ENCODE results near the gene COG5. TPM values are rescaled to one million over a fixed set of nuclear protein-coding genes. Genes with fewer than 3 reads are reported as not detected.

The COG5 gene
- polyA plus RNA-seq, 3 donors = 12.7 to 29.0 (median 28.1) TPM

GRCh38 chr7:107274506-107274905 lies 289.2 kb downstream of the COG5 start:
- Histone ChIP-seq H3K27me3 (ENCODE audit: control insufficient read depth in 2 of 2, insufficient read depth in 2 of 2, low read length in 2 of 2) (no peaks in the 10 kb centered on the region), H3K79me2 (ENCODE audit: insufficient read depth, low read length) (no peaks in the 10 kb centered on the region), H3K4me2 (replicated peaks; ENCODE audit: extremely low read depth, low read length, poor library complexity, severe bottlenecking) (no peak overlapping the region), H3K36me3 (replicated peaks in 1 of 2; ENCODE audit: control insufficient read depth in 1 of 2, insufficient read depth in 2 of 2, low read length in 2 of 2) (peaks cover 8 to 30% of the 10 kb centered on the region in 2 donors), H3K4me1 (ENCODE audit: control insufficient read depth in 1 of 2, insufficient read depth in 2 of 2, low read length in 2 of 2) (no peaks in the 10 kb centered on the region), H2AFZ (ENCODE audit: insufficient read depth, low read depth, low read length, poor library complexity, severe bottlenecking) (no peak overlapping the region), H3K9me3 (replicated peaks in 1 of 2; ENCODE audit: control insufficient read depth in 1 of 2, insufficient read depth in 1 of 2, low read length in 2 of 2) (no peaks in the 10 kb centered on the region), H3K27ac (ENCODE audit: low read depth in 1 of 2, low read length in 2 of 2) (no peak overlapping the region), H4K20me1 (ENCODE audit: insufficient read depth, low read length) (no peaks in the 10 kb centered on the region), H3K9ac (ENCODE audit: insufficient read depth, low read length, poor library complexity, severe bottlenecking) (no peak overlapping the region), H3K4me3 (replicated peaks in 1 of 3; ENCODE audit: low read depth in 2 of 3, low read length in 3 of 3) (no peak overlapping the region)
- Mint-ChIP-seq H3K9me3 (no peaks in the 10 kb centered on the region), H3K4me1 (no peaks in the 10 kb centered on the region), H3K27ac (peak overlapping the region in 1 of 7 donors; percentile 52), H3K36me3 (peaks cover 40 to 42% of the 10 kb centered on the region in 2 donors), H3K27me3 (ENCODE audit: low read depth in 3 of 3) (no peaks in the 10 kb centered on the region), H3K4me3 (no peak overlapping the region)
- DNase-seq = no peak
- TF ChIP-seq CTCF (IDR thresholded peaks at IDR 0.05) = no peak
- intact Hi-C loops (cut with micrococcal nuclease) = no loop called here
- 100% methylated on average over 4 of the region's 5 CpGs for WGBS (ENCODE audit: insufficient coverage)

- WGBS (ENCODE audit: insufficient coverage) = 100% methylated on average over 3 of the region's 3 CpGs
- H3K27ac Mint-ChIP-seq = no peak overlapping the region
- Histone ChIP-seq H2AFZ (ENCODE audit: insufficient read depth, low read depth, low read length, poor library complexity, severe bottlenecking) (no peak overlapping the region), H3K4me3 (replicated peaks in 1 of 3; ENCODE audit: low read depth in 2 of 3, low read length in 3 of 3) (no peak overlapping the region), H3K9ac (ENCODE audit: insufficient read depth, low read length, poor library complexity, severe bottlenecking) (no peak overlapping the region), H3K27me3 (ENCODE audit: control insufficient read depth in 2 of 2, insufficient read depth in 2 of 2, low read length in 2 of 2) (no peaks in the 10 kb centered on the region), H3K79me2 (ENCODE audit: insufficient read depth, low read length) (no peaks in the 10 kb centered on the region), H3K36me3 (replicated peaks in 1 of 2; ENCODE audit: control insufficient read depth in 1 of 2, insufficient read depth in 2 of 2, low read length in 2 of 2) (peaks cover 8 to 27% of the 10 kb centered on the region in 2 donors), H3K9me3 (replicated peaks in 1 of 2; ENCODE audit: control insufficient read depth in 1 of 2, insufficient read depth in 1 of 2, low read length in 2 of 2) (no peaks in the 10 kb centered on the region), H4K20me1 (ENCODE audit: insufficient read depth, low read length) (no peaks in the 10 kb centered on the region), H3K27ac (ENCODE audit: low read depth in 1 of 2, low read length in 2 of 2) (no peak overlapping the region), H3K4me1 (ENCODE audit: control insufficient read depth in 1 of 2, insufficient read depth in 2 of 2, low read length in 2 of 2) (no peaks in the 10 kb centered on the region), H3K4me2 (replicated peaks; ENCODE audit: extremely low read depth, low read length, poor library complexity, severe bottlenecking) (no peak overlapping the region)
- H3K4me1 Mint-ChIP-seq = no peaks in the 10 kb centered on the region
- intact Hi-C loops (cut with micrococcal nuclease) = no loop called here
- no peak overlapping the region for H3K4me3 Mint-ChIP-seq
- peaks cover 19 to 29% of the 10 kb centered on the region in 2 donors for H3K36me3 Mint-ChIP-seq
- no peak for DNase-seq
- peaks cover 0 to 2% (median 0%) of the 10 kb centered on the region in 3 donors for H3K27me3 Mint-ChIP-seq (ENCODE audit: low read depth in 3 of 3)
- no peak for TF ChIP-seq CTCF (IDR thresholded peaks at IDR 0.05)
- H3K9me3 Mint-ChIP-seq = no peaks in the 10 kb centered on the region
These were observed 293.9 kb downstream of the COG5 start for GRCh38 chr7:107269790-107270189.
